GM21825 (cell line): ENCODE results near the gene LARGE1.
"Not testable (repeated sequence)": the region's sequence is repeated elsewhere in the genome, so short reads cannot be mapped to it uniquely, and the experiment has no call there.

Experiments
- ATAC-seq: cut with Tn5 transposase; IDR thresholded peaks from one replicate; pipeline ENCODE4 v1.9.1; 2021; ENCODE audit warnings: mild to moderate bottlenecking, moderate library complexity; ENCODE audit not compliant: unreplicated experiment

Gene LARGE1

GRCh38 chr22:33510429-33510904 is 409.8 kb downstream of the LARGE1 start:
- ATAC-seq = no peak

- no peak for ATAC-seq
These were observed 415.2 kb downstream of the LARGE1 start for GRCh38 chr22:33504941-33505625.

- no peak for ATAC-seq
These were observed 424.2 kb downstream of the LARGE1 start for GRCh38 chr22:33496112-33496511.

- ATAC-seq = no peak
These were observed 426.6 kb downstream of the LARGE1 start for GRCh38 chr22:33493476-33494205.

- no peak for ATAC-seq
These were observed 428.0 kb downstream of the LARGE1 start for GRCh38 chr22:33492210-33492651.

GRCh38 chr22:33487041-33487716 is 433.1 kb downstream of the LARGE1 start:
- no peak for ATAC-seq

- no peak for ATAC-seq
These were observed 438.7 kb downstream of the LARGE1 start for GRCh38 chr22:33481550-33481949.

- ATAC-seq = no peak
These were observed 442.9 kb downstream of the LARGE1 start for GRCh38 chr22:33477120-33478111.

GRCh38 chr22:33476716-33477115 is 443.6 kb downstream of the LARGE1 start:
- no peak for ATAC-seq

- ATAC-seq = no peak
These were observed 444.1 kb downstream of the LARGE1 start for GRCh38 chr22:33476206-33476605.

GRCh38 chr22:33474587-33474986 is 445.7 kb downstream of the LARGE1 start:
- ATAC-seq = no peak

GRCh38 chr22:33472462-33473344 is 447.6 kb downstream of the LARGE1 start:
- ATAC-seq = peak; percentile 56

- ATAC-seq = no peak
These were observed 449.8 kb downstream of the LARGE1 start for GRCh38 chr22:33470456-33470855.

GRCh38 chr22:33467620-33468095 is 452.6 kb downstream of the LARGE1 start:
- ATAC-seq = no peak

GRCh38 chr22:33467080-33467479 is 453.2 kb downstream of the LARGE1 start:
- ATAC-seq = no peak

GRCh38 chr22:33465554-33465953 is 454.7 kb downstream of the LARGE1 start:
- ATAC-seq = no peak

- ATAC-seq = no peak
These were observed 455.6 kb downstream of the LARGE1 start for GRCh38 chr22:33464698-33465097.

GRCh38 chr22:33461698-33462434 is 458.4 kb downstream of the LARGE1 start:
- ATAC-seq = no peak

- ATAC-seq = not testable (repeated sequence)
These were observed 459.0 kb downstream of the LARGE1 start for GRCh38 chr22:33461245-33461644.
